GM23248 (cell line): Measurements from ENCODE around the gene GAK. TPM values are rescaled to one million over a fixed set of nuclear protein-coding genes. Genes with fewer than 3 reads are reported as not detected.

Experiments used
- DNase-seq: peaks from one replicate; pipeline ENCODE4 v3.0.0-alpha.2; 2015
- H2AFZ ChIP-seq: fragments of 200-600 bp; sonication (generic); 2 replicates; pipeline ENCODE4 v1.6.1; 2016; ENCODE audit warnings: antibody characterized with exemption
- H3F3A ChIP-seq: fragments of 200-600 bp; sonication (generic); 2 replicates; pipeline ENCODE4 v1.6.1; 2016; ENCODE audit warnings: mild to moderate bottlenecking, antibody characterized with exemption, mixed run types; ENCODE audit not compliant: insufficient read depth
- H3K27ac ChIP-seq: fragments of 200-600 bp; sonication (generic); 2 replicates; pipeline ENCODE4 v1.5.1; 2016; ENCODE audit warnings: mild to moderate bottlenecking
- H3K27me3 ChIP-seq: fragments of 200-600 bp; sonication (generic); replicated peaks from 2 replicates; pipeline ENCODE4 v1.6.1; 2016; ENCODE audit warnings: mild to moderate bottlenecking; ENCODE audit not compliant: insufficient read depth
- H3K36me3 ChIP-seq: fragments of 200-600 bp; sonication (generic); 2 replicates; pipeline ENCODE4 v1.6.1; 2016; ENCODE audit warnings: low read depth, mild to moderate bottlenecking
- H3K4me1 ChIP-seq: fragments of 200-600 bp; sonication (generic); 2 replicates; pipeline ENCODE4 v1.6.1; 2016; ENCODE audit warnings: mild to moderate bottlenecking; ENCODE audit not compliant: insufficient read depth
- H3K4me2 ChIP-seq: fragments of 200-600 bp; sonication (generic); one replicate; pipeline ENCODE4 v1.6.1; 2016; ENCODE audit warnings: mild to moderate bottlenecking; ENCODE audit not compliant: unreplicated experiment
- H3K4me3 ChIP-seq: fragments of 200-600 bp; sonication (generic); 2 replicates; pipeline ENCODE4 v1.5.1; 2016; ENCODE audit warnings: mild to moderate bottlenecking
- H3K79me2 ChIP-seq: fragments of 200-600 bp; sonication (generic); 2 replicates; pipeline ENCODE4 v1.6.1; 2016; ENCODE audit warnings: mild to moderate bottlenecking; ENCODE audit not compliant: insufficient read depth
- H3K9ac ChIP-seq: fragments of 200-600 bp; sonication (generic); 2 replicates; pipeline ENCODE4 v1.6.1; 2016; ENCODE audit warnings: mild to moderate bottlenecking
- H3K9me2 ChIP-seq: fragments of 200-600 bp; sonication (generic); 2 replicates; pipeline ENCODE4 v1.6.1; 2016; ENCODE audit warnings: mixed run types, mild to moderate bottlenecking, moderate library complexity; ENCODE audit not compliant: insufficient read depth
- H3K9me3 ChIP-seq: fragments of 200-600 bp; sonication (generic); one replicate; pipeline ENCODE4 v1.6.1; 2017; ENCODE audit warnings: low read depth
- H4K20me1 ChIP-seq: fragments of 200-600 bp; sonication (generic); 2 replicates; pipeline ENCODE4 v1.6.0; 2016; ENCODE audit not compliant: insufficient read depth
- EZH2 ChIP-seq: fragments of 200-600 bp; sonication (generic); IDR thresholded peaks from 2 replicates; pipeline ENCODE4 v1.6.1; 2018; ENCODE audit warnings: antibody characterized with exemption, mild to moderate bottlenecking; ENCODE audit not compliant: insufficient read depth, poor library complexity, severe bottlenecking
- EZH2phosphoT487 ChIP-seq: fragments of 200-600 bp; sonication (generic); IDR thresholded peaks from 2 replicates; pipeline ENCODE4 v1.6.1; 2018; ENCODE audit warnings: antibody characterized with exemption, moderate library complexity, mild to moderate bottlenecking, low read depth; ENCODE audit not compliant: insufficient read depth
- WGBS, 2 experiments: methylation state at CpG; one replicate each; pipeline ENCODE4 v1.1.6; 2015 to 2017; ENCODE audit warnings: low lambda C conversion rate in 2 of 2, low coverage in 1 of 2; ENCODE audit errors: missing lambda C conversion rate in 2 of 2; 5-methylcytosine and 5-hydroxymethylcytosine counted together
- in situ Hi-C: fragments of 300-500 bp; cut with MboI; formaldehyde crosslinking; loops from 2 replicates; pipeline ENCODE4 v1.15.0; 2020
- polyA plus RNA-seq: library from polyadenylated mRNA; unstranded; fragments of >200 nt; fragmentation: Nextera tagmentation; extraction: Ambion mirVana; gene quantifications from 2 replicates; pipeline ENCODE4 v1.2.1, GENCODE V29; 2016
- total RNA-seq: library from RNA; depleted of rRNA; stranded (reverse); fragments of >200 nt; shearing (Covaris generic); gene quantifications from 2 replicates; pipeline ENCODE4 v1.2.3, GENCODE V29; 2014

GAK gene
- total and polyA plus RNA-seq, 2 experiments from 2014 or later, result 41.1 to 86.7 TPM

- Histone ChIP-seq H3K36me3 (peaks cover 4% of the 10 kb centered on the region; the same call in 1 of the 2 replicates), H3F3A (no peaks in the 10 kb centered on the region), H4K20me1 (no peaks in the 10 kb centered on the region), H3K4me3 (no peak overlapping the region), H3K27ac (no peak overlapping the region), H3K9me2 (no peaks in the 10 kb centered on the region), H3K4me2 (no peak overlapping the region), H3K27me3 (no peaks in the 10 kb centered on the region), H3K9ac (no peak overlapping the region), H2AFZ (no peak overlapping the region), H3K79me2 (no peaks in the 10 kb centered on the region), H3K4me1 (no peaks in the 10 kb centered on the region), H3K9me3 (no peaks in the 10 kb centered on the region)
- TF ChIP-seq EZH2phosphoT487 (no peak), EZH2 (no peak)
- 97 to 98% methylated on average over 47 to 63 of the region's 63 CpGs for WGBS, 2 experiments
- no peak for DNase-seq
- in situ Hi-C loops, result no loop called here
These were observed 44.9 kb downstream of the GAK start for GRCh38 chr4:887034-887763.

- Histone ChIP-seq H3K4me2 (no peak overlapping the region), H3K4me3 (no peak overlapping the region), H3K9me2 (no peaks in the 10 kb centered on the region), H3K27me3 (no peaks in the 10 kb centered on the region), H3K27ac (no peak overlapping the region), H3K36me3 (peaks cover 4% of the 10 kb centered on the region; the same call in 1 of the 2 replicates), H3F3A (no peaks in the 10 kb centered on the region), H4K20me1 (no peaks in the 10 kb centered on the region), H3K4me1 (no peaks in the 10 kb centered on the region), H3K9ac (no peak overlapping the region), H2AFZ (no peak overlapping the region), H3K79me2 (no peaks in the 10 kb centered on the region), H3K9me3 (no peaks in the 10 kb centered on the region)
- no peak for DNase-seq
- no peak for TF ChIP-seq EZH2
- 89 to 92% methylated on average over 9 of the region's 9 CpGs for WGBS, 2 experiments
- in situ Hi-C loops, result no loop called here
These were observed 45.9 kb downstream of the GAK start for GRCh38 chr4:886244-886643.

GRCh38 chr4:885353-885752, 46.8 kb downstream of the GAK start:
- Histone ChIP-seq H3K27me3 (no peaks in the 10 kb centered on the region), H3K27ac (no peak overlapping the region), H4K20me1 (no peaks in the 10 kb centered on the region), H3K9me2 (no peaks in the 10 kb centered on the region), H3K4me2 (no peak overlapping the region), H3K79me2 (no peaks in the 10 kb centered on the region), H3K9ac (no peak overlapping the region), H2AFZ (no peak overlapping the region), H3F3A (no peaks in the 10 kb centered on the region), H3K4me1 (no peaks in the 10 kb centered on the region), H3K4me3 (no peak overlapping the region), H3K9me3 (no peaks in the 10 kb centered on the region), H3K36me3 (peaks cover 4% of the 10 kb centered on the region; the same call in 1 of the 2 replicates)
- DNase-seq, result no peak
- WGBS, 2 experiments, result 80 to 81% methylated on average over 9 to 10 of the region's 10 CpGs
- in situ Hi-C loops, result no loop called here
- TF ChIP-seq EZH2phosphoT487 (no peak), EZH2 (no peak)

GRCh38 chr4:884896-885295, 47.2 kb downstream of the GAK start:
- WGBS, 2 experiments, result 90 to 93% methylated on average over 24 of the region's 24 CpGs

More at GRCh38 chr4:884896-885295, 47.2 kb downstream of the GAK start:
- no peaks in the 10 kb centered on the region for H3K9me3 ChIP-seq
- H3K9me2 ChIP-seq, result no peaks in the 10 kb centered on the region
- no peak overlapping the region for H3K9ac ChIP-seq
- in situ Hi-C loops, result no loop called here
- no peak for TF ChIP-seq EZH2
- TF ChIP-seq EZH2phosphoT487, result no peak
- H3K27me3 ChIP-seq, result no peaks in the 10 kb centered on the region
- no peak for DNase-seq
- H3K4me2 ChIP-seq, result no peak overlapping the region
- peaks cover 4% of the 10 kb centered on the region; the same call in 1 of the 2 replicates for H3K36me3 ChIP-seq
- H3K79me2 ChIP-seq, result no peaks in the 10 kb centered on the region
- no peak overlapping the region for H3K4me3 ChIP-seq
- H2AFZ ChIP-seq, result no peak overlapping the region
- no peaks in the 10 kb centered on the region for H4K20me1 ChIP-seq
- no peaks in the 10 kb centered on the region for H3K4me1 ChIP-seq
- H3F3A ChIP-seq, result no peaks in the 10 kb centered on the region
- no peak overlapping the region for H3K27ac ChIP-seq
